A204.1 (cell line): ENCODE results near the gene PIK3C3.

Experiments
- FAIRE-seq: peaks from 2 replicates; lab custom pipeline; 2012; peaks lifted over from hg19 to GRCh38; lab: Jason Lieb, UNC

PIK3C3 gene

GRCh38 chr18:41965634-41966255 lies 10.7 kb downstream of the PIK3C3 start:
- FAIRE-seq, result no peak

DNA sequence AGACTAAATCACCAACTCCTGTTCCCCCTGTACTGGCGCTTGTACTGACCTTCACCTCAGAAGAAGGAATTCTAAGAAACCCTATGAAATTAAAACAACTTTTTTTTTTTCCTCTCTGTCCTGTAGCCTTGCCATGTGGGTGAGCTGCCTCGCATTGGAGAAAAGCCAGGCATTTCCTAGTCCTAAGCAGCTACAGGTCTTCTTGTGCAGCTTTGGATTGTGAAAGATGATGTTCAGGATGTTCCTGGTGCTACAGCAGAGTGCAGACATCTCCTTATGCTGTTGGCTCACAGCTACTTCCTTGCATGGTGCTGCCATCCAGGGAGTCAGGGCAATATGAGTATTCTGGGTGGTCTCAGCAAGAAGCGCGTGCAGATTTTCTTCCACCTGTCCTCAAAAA lies 11.9 kb downstream of the PIK3C3 start:
- FAIRE-seq, result no peak

- no peak for FAIRE-seq
Observed at GRCh38 chr18:41967680-41968079, 12.6 kb downstream of the PIK3C3 start.

DNA sequence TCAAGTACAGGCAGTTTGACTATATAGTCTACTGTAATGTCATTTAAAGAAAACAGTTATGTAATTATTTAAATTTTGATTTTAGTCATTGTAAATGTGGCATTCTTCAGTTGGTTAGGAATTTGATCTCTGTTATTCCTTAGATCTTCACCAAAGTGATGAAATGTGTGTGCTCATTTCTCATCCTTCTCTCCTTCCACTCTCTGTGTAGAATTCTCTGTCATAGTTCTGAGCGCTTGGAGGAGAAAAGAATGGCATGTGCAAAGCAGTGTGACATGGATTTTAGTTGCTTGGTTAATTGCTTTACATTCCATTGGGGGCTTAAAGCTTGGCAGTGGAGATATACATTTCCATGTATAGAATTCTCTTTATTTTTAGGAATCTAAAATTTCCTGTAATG lies 14.8 kb downstream of the PIK3C3 start:
- no peak for FAIRE-seq

DNA sequence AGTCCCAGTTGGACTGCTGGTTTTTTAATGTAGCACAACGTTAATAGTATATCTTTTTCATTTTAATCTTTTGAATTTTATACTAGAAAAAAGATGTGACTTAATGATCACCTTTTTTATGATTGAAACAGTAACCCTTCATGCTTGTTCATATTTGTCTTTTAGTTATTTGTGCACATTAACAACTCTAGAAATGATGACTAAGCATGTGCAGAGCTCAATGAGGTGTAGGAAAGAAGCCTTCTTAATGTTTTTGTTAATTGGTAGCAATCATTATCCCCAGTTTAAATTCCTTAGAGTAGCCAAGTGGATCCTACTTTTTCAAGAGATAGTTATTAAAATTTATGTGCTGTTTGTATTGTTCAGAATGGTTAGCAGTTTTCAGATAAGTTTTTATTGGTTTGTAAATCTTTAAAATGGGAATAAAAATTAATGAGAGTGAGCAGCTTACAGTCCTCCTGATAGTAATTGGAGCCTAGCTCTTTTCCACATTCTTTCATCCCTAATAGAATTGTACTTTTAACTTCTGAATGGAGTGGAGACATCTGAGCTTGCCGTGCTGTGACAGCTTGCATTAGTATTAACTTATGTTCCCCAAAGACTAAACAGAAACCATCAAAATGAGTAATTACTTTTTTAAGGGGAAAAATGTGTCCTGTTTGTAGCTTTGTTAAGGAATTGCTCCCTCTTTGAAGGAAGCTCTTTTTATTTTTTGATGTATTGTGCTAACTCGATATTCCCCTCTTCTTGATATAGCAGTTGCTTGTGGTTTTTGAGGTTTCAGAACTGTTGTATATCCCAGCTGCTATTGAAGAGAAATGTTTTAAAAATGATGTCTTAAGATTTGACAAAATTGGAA lies 17.3 kb downstream of the PIK3C3 start:
- FAIRE-seq, result no peak

DNA sequence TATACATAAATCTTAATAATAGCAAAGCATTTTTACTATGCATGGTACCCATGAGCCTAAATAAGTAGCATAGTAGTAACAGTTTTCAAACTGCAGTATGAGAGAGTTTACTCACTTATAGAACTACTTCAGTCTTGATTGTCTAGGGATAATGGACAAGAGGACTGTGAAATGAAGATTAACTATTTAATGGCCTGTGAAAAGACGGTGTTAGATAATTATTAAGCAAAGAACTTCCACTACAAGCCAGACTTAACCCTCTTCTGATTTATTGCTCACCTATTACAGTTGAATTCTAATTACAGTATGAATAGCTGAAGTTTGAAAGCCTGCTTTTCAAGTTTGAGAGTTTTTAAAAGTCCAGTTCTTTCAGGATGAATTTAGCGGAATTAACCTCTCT lies 18.9 kb downstream of the PIK3C3 start:
- FAIRE-seq, result no peak

DNA sequence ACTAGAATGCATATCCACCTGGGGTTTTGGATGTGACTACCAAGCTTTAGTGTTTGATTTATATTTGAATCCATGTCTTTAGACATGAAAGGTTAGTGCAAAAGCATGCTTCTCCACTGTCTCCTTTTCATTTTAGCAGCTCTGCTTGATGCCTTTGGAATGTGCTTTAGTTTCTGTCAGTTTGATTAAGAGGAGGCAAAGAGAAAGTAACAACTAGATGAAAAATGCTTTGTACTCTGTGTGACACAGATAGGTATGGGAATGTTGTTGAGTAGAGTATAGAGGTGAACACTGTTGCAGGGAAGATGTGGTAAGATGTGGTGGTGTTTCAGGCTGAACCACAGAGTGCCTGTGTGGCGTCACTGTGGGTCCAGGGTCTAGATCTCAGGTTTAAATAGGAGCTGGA lies 19.8 kb downstream of the PIK3C3 start:
- no peak for FAIRE-seq

- FAIRE-seq, result no peak
Observed at GRCh38 chr18:41975284-41975683, 20.2 kb downstream of the PIK3C3 start.

DNA sequence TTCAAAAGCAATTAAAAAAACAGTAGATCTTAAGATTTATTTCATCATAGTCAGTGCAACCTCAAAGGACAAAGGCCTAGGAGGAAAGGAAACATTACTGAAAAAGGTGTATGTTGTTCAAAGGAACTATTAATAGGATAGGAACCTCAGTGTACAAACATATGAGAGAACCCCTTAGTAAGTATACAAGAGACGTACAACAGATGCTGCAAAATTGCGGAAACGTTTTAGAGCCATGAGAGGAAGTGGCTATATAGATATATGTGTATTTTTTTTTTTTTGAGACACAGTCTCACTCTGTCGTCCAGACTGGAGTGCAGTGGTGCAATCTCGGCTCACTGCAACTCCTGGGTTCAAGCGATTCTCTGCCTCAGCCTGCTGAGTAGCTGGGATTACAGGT lies 22.2 kb downstream of the PIK3C3 start:
- no peak for FAIRE-seq

DNA sequence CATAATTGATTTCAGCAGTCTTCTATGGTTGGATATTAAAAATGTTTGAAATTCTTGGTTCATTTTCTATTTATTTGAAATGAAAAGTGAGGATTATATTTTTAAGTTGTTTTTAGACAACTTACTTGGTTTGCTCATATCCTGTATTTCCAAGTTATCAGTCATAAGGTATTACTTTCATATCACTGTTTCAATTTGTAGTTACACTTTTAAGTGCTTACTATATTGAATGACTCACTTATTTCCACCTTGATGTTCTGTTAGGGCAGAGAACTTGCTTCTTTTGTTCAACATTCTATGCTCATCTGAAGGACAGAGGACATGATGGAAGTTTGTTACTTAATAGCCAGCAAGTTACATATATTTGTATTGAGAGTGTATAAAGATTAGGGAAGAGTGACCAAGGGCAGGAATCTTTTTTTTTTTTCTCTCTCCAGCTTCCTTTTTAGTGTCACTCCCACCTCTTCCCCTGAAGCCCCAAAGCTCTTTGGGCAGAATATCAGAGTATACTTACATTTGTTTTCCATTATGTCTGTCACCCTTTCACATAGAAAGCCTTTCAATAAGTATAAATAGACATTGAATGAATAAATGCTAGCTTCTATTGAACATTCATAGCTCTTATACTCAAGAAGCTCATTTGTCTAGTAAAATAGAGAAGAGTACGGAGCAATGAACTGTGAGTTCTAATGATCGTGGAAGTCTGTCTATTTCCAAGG lies 28.1 kb downstream of the PIK3C3 start:
- no peak for FAIRE-seq

DNA sequence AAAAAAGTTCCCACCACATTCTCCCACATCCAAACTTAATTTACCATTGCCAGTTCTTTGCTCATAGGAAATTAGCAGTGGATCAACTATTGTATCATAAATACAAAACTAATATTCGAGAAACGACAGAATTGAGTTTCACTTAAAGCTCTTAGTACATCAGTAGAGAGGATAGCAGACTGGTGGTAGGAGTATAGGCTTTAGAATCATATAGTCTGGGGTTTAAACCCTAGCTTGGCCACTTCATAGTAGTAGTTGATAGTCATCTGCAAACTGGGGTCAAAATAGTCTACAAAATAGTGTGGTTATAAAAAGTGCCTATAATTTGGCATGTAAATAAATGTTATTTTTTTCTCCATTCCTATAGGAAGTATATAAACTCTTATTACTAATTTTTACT lies 30.9 kb downstream of the PIK3C3 start:
- no peak for FAIRE-seq

GRCh38 chr18:41989508-41989907 lies 34.5 kb downstream of the PIK3C3 start:
- no peak for FAIRE-seq

GRCh38 chr18:41992066-41992465 lies 37.0 kb downstream of the PIK3C3 start:
- no peak for FAIRE-seq

- FAIRE-seq, result no peak
Observed at GRCh38 chr18:41992703-41993102, 37.7 kb downstream of the PIK3C3 start.

GRCh38 chr18:41993151-41993550 lies 38.1 kb downstream of the PIK3C3 start:
- FAIRE-seq, result no peak

GRCh38 chr18:41996020-41996419 lies 41.0 kb downstream of the PIK3C3 start:
- no peak for FAIRE-seq

DNA sequence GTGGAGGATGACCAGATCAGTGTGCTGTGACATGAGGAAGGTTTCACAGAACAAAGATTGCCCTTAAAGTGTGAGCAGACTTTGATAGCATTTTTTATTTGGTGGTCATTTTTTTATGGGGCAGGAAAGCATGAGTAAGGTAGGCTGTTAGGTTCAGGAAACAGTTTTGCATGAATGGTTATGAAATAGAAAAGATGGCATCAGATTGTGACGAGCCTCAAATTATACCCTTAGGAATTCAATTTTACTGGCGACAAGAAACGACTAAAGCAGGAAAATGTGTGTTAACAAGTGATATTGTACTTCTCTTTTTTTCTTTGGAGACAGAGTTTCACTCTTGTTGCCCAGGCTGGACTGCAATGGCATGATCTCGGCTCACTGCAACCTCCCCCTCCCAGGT lies 44.7 kb downstream of the PIK3C3 start:
- no peak for FAIRE-seq

DNA sequence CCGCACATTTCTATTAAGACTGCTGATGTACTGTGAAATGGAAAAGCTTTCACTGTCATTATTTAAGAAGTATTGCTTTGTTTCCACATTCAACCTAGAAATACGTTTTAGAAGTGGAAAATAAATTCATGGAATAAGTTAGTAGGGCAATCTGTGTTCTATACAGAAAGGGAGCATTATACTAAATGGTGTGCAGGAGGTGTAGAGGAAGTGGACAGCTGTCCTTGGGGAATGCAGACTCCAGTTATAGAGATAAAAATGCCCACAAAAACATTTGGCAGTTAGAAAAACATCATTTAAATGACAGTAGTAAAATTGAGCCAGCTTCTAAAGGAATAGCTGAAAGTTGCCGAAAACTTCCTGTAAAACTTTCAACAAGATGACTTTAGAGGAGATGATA lies 46.8 kb downstream of the PIK3C3 start:
- FAIRE-seq, result no peak

- FAIRE-seq, result no peak
Observed at GRCh38 chr18:42004653-42005052, 49.6 kb downstream of the PIK3C3 start.

- FAIRE-seq, result no peak
Observed at GRCh38 chr18:42005782-42006181, 50.7 kb downstream of the PIK3C3 start.

DNA sequence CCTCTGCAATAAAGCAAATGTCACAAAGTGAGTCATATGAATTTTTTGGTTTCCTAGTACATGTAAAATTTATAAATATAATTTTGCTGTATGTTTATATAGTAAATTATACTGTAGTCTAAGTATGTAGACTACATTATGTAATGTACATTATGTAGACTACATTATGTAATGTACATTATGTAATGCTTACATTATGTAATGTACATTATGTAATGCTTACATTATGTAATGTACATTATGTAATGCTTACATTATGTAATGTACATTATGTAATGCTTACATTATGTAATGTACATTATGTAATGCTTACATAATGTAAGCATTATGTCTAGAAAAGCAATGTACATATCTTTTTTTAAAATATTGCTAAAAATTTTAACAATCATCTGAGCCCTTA lies 54.4 kb downstream of the PIK3C3 start:
- FAIRE-seq, result peak; percentile 54

- no peak for FAIRE-seq
Observed at GRCh38 chr18:42011053-42011452, 56.0 kb downstream of the PIK3C3 start.

- FAIRE-seq, result no peak
Observed at GRCh38 chr18:42018831-42019230, 63.8 kb downstream of the PIK3C3 start.
